K562 (cell line): ENCODE results near the gene CUX1. TPM values are rescaled to one million over a fixed set of nuclear protein-coding genes. Genes with fewer than 3 reads are reported as not detected.
A peak's percentile ranks its signal among the peaks of the same experiment; 100 is the strongest.

Experiments used
- ATAC-seq: fragments of 200-7000 bp; cut with Tn5 transposase; 3 replicates; pipeline ENCODE4 v1.9.1; 2020; ENCODE audit warnings: moderate library complexity
- BruUV-seq: library from RNA; stranded (reverse); fragments of 400-500 nt; replicated peaks from 2 replicates; lab custom pipeline; 2021; lab: Mats Ljungman, UMichigan
- CTCF ChIA-PET: fragments of 300-600 bp; formaldehyde crosslinking; extraction: SDS; loops from one replicate; lab custom pipeline; 2021; ENCODE audit warnings: low intra/inter-chr PET ratio; lab: Yijun Ruan, JAX
- POLR2A ChIA-PET: fragments of 300-600, 350-650 bp; sonication (Branson Sonifier 250); formaldehyde crosslinking; extraction: SDS; loops from one replicate; lab custom pipeline; 2021; ENCODE audit warnings: antibody characterized with exemption, inconsistent platforms; lab: Yijun Ruan, JAX
- DNase-seq, 4 experiments: peaks; one replicate each; pipeline versions ENCODE4 v3.0.0 to v3.0.0-alpha.2; 2011 to 2018; ENCODE audit warnings: low spot score in 3 of 4, mixed read lengths in 3 of 4; ENCODE audit errors: extremely low read depth in 1 of 4
- FAIRE-seq: peaks from 2 replicates; lab custom pipeline; 2011; peaks lifted over from hg19 to GRCh38; lab: Jason Lieb, UNC
- H2AFZ ChIP-seq: 2 replicates; pipeline ENCODE4 v1.6.0; 2011; ENCODE audit warnings: low read depth, low read length, control low read depth, inconsistent platforms
- H3K27ac ChIP-seq: fragments of 200-600 bp; 3 replicates; pipeline ENCODE4 v1.8.0; 2011; ENCODE audit warnings: low read depth, mild to moderate bottlenecking, control low read depth, inconsistent platforms, low read length, moderate library complexity, mixed read lengths; ENCODE audit errors: extremely low read depth
- H3K27me3 ChIP-seq, 2 experiments: fragments of 300-600 bp in 1 of 2; 2 replicates in 1 of 2; 3 replicates in 1 of 2; pipeline versions ENCODE4 v1.6.0 to v1.8.0; 2011; ENCODE audit warnings: inconsistent platforms in 2 of 2, low read length in 2 of 2, mild to moderate bottlenecking in 1 of 2, mixed read lengths in 1 of 2, moderate library complexity in 1 of 2; ENCODE audit not compliant: control insufficient read depth in 2 of 2, insufficient read depth in 2 of 2
- H3K36me3 ChIP-seq: fragments of 300-600 bp; 3 replicates; pipeline ENCODE4 v1.8.0; 2011; ENCODE audit warnings: mild to moderate bottlenecking, low read length, inconsistent platforms; ENCODE audit not compliant: control insufficient read depth, insufficient read depth
- H3K4me1 ChIP-seq, 2 experiments: fragments of 200-600 bp in 1 of 2; replicated peaks in 1 of 2; 2 replicates in 1 of 2; 3 replicates in 1 of 2; pipeline versions ENCODE4 v1.5.1 to v1.8.0; 2011; ENCODE audit warnings: inconsistent platforms in 2 of 2, low read length in 2 of 2, mild to moderate bottlenecking in 1 of 2, mixed read lengths in 1 of 2, moderate library complexity in 1 of 2; ENCODE audit not compliant: control insufficient read depth in 2 of 2, insufficient read depth in 2 of 2
- H3K4me2 ChIP-seq: 2 replicates; pipeline ENCODE4 v1.6.1; 2011; ENCODE audit warnings: low read length, control low read depth, inconsistent platforms, mixed read lengths; ENCODE audit not compliant: insufficient read depth
- H3K4me3 ChIP-seq: fragments of 200-600 bp; sonication (generic), shearing (Covaris generic); 2 replicates; pipeline ENCODE4 v1.5.1; 2016; ENCODE audit warnings: control low read depth, inconsistent platforms
- H3K79me2 ChIP-seq: fragments of 200-600 bp; 3 replicates; pipeline ENCODE4 v1.8.0; 2011; ENCODE audit warnings: low read length, inconsistent platforms; ENCODE audit not compliant: control insufficient read depth, insufficient read depth
- H3K9ac ChIP-seq, 2 experiments: 2 replicates each; pipeline versions ENCODE4 v1.6.0 to v1.6.1; 2011; ENCODE audit warnings: low read depth in 2 of 2, low read length in 2 of 2, control low read depth in 1 of 2, inconsistent platforms in 1 of 2, mild to moderate bottlenecking in 1 of 2, mixed read lengths in 1 of 2; ENCODE audit not compliant: insufficient read depth in 1 of 2
- H3K9me1 ChIP-seq: one replicate; pipeline ENCODE4 v1.6.0; 2011; ENCODE audit warnings: inconsistent platforms, mild to moderate bottlenecking, low read length, moderate library complexity; ENCODE audit not compliant: control insufficient read depth, insufficient read depth
- H3K9me3 ChIP-seq: replicated peaks from 2 replicates; pipeline ENCODE4 v1.5.1; 2011; ENCODE audit warnings: low read depth, low read length, inconsistent platforms; ENCODE audit not compliant: control insufficient read depth, insufficient read depth
- H4K20me1 ChIP-seq: replicated peaks from 2 replicates; pipeline ENCODE4 v1.6.1; 2011; ENCODE audit warnings: low read length, inconsistent platforms, mixed read lengths; ENCODE audit not compliant: control insufficient read depth, insufficient read depth
- BRCA1 ChIP-seq, 2 experiments: fragments of 450-650 bp in 1 of 2; sonication (generic) in 1 of 2; formaldehyde crosslinking in 1 of 2; IDR thresholded peaks; 2 replicates each; pipeline versions ENCODE4 v1.5.0 to v1.6.1; 2017 to 2020; ENCODE audit warnings: mild to moderate bottlenecking in 1 of 2, missing genetic modification reagents in 1 of 2
- E2F3 ChIP-seq: fragments of 250-450 bp; sonication (Bioruptor Pico); IDR thresholded peaks from 2 replicates; pipeline ENCODE4 v1.4.0; 2020; ENCODE audit warnings: mild to moderate bottlenecking
- EGR1 ChIP-seq: fragments of 450-650 bp; conservative IDR thresholded peaks from 2 replicates; pipeline ENCODE4 v1.6.1; 2017; ENCODE audit warnings: mild to moderate bottlenecking
- ILK ChIP-seq: fragments of 450-650 bp; IDR thresholded peaks from 2 replicates; pipeline ENCODE4 v1.6.1; 2016; ENCODE audit warnings: missing genetic modification characterization, low read depth, mild to moderate bottlenecking, missing compliant biosample characterization, moderate library complexity, borderline replicate concordance
- POLR3G ChIP-seq: IDR thresholded peaks from 2 replicates; pipeline ENCODE4 v1.6.1; 2011; ENCODE audit not compliant: insufficient read length, insufficient replicate concordance; ENCODE audit errors: extremely low read depth
- SMARCC2 ChIP-seq: fragments of 450-650 bp; IDR thresholded peaks from 2 replicates; pipeline ENCODE4 v1.6.1; 2017; ENCODE audit warnings: antibody characterized with exemption, moderate library complexity, mild to moderate bottlenecking, low read depth
- TBL1XR1 ChIP-seq, 2 experiments: IDR thresholded peaks; 2 replicates each; pipeline ENCODE4 v1.6.1; 2012; ENCODE audit warnings: improper control_type of control experiment in 2 of 2, low read length in 2 of 2, mild to moderate bottlenecking in 1 of 2
- THAP7 ChIP-seq: fragments of 250-450 bp; sonication (Bioruptor Pico); IDR thresholded peaks from 2 replicates; pipeline ENCODE4 v1.5.0; 2021
- ZNF197 ChIP-seq: fragments of 200-800 bp; sonication (Bioruptor generic); IDR thresholded peaks from 2 replicates; pipeline ENCODE4 v1.6.1; 2016; ENCODE audit warnings: low read depth, missing genetic modification characterization, missing compliant biosample characterization
- ZNF408 ChIP-seq: fragments of 250-450 bp; sonication (Bioruptor Pico); IDR thresholded peaks from 2 replicates; pipeline ENCODE4 v1.4.0; 2020; ENCODE audit warnings: low read depth, mild to moderate bottlenecking, moderate library complexity
- ZNF584 ChIP-seq: fragments of 200-800 bp; sonication (Bioruptor generic); IDR thresholded peaks from 2 replicates; pipeline ENCODE4 v1.6.1; 2016; ENCODE audit warnings: low read depth, mild to moderate bottlenecking, missing genetic modification characterization, missing compliant biosample characterization
- ZNF75A ChIP-seq: fragments of 450-650 bp; formaldehyde crosslinking; IDR thresholded peaks from 2 replicates; pipeline ENCODE4 v1.4.0; 2020; ENCODE audit warnings: mild to moderate bottlenecking
- ZNF77 ChIP-seq: fragments of 250-450 bp; sonication (Bioruptor Pico); IDR thresholded peaks from 2 replicates; pipeline ENCODE4 v1.5.0; 2020
- WGBS: fragments of 100-300 bp; shearing (Covaris generic); methylation state at CpG from one replicate; pipeline ENCODE4 v1.1.6; 2016; ENCODE audit warnings: low coverage, mixed read lengths; ENCODE audit not compliant: insufficient coverage; ENCODE audit errors: missing lambda C conversion rate; 5-methylcytosine and 5-hydroxymethylcytosine counted together
- in situ Hi-C: fragments of 300-500 bp; cut with MboI; formaldehyde crosslinking; loops from 4 replicates; pipeline ENCODE4 v1.15.0; 2018; ENCODE audit warnings: inconsistent platforms, mixed read lengths
- intact Hi-C: fragments of 100-400 bp; cut with micrococcal nuclease; formaldehyde crosslinking; loops from 2 replicates; pipeline ENCODE4 v1.14.2; 2022
- polyA plus RNA-seq, 8 experiments: library from polyadenylated mRNA; depleted of rRNA in 4 of 8; stranded (reverse) in 5 of 8; unstranded in 3 of 8; fragments of >200 nt; fragmentation: Nextera tagmentation in 2 of 8; fragmentation: Illumina TruSeq in 1 of 8; extraction: Ambion mirVana in 2 of 8; extraction: Trizol in 1 of 8; gene quantifications; 2 replicates each; pipeline versions ENCODE4 v1.2.1 to v1.2.3, GENCODE V29; 2011 to 2014; ENCODE audit warnings: inconsistent platforms in 1 of 8, missing spikeins in 1 of 8
- total RNA-seq, 7 experiments: library from RNA; depleted of rRNA in 6 of 7; stranded (reverse); fragments of >200 nt in 6 of 7; fragmentation: Illumina TruSeq in 2 of 7; extraction: Trizol in 2 of 7; gene quantifications; 2 replicates each; pipeline versions ENCODE4 v1.2.1 to v1.2.3, GENCODE V29; 2011 to 2021; ENCODE audit warnings: low replicate concordance in 1 of 7
- TF ChIP-seq, protein P1 (sequence below): fragments of 150-350 bp; IDR thresholded peaks from 2 replicates; pipeline ENCODE4 v1.6.1; 2014; ENCODE audit warnings: low read depth, mild to moderate bottlenecking, low read length, borderline replicate concordance

CUX1 gene
- total and polyA plus RNA-seq, 9 of the 15 experiments (the other 6 are each of a cell fraction or from before 2014, with no cell fraction given), result 3.6 to 55.3 (median 25.2) TPM

DNA sequence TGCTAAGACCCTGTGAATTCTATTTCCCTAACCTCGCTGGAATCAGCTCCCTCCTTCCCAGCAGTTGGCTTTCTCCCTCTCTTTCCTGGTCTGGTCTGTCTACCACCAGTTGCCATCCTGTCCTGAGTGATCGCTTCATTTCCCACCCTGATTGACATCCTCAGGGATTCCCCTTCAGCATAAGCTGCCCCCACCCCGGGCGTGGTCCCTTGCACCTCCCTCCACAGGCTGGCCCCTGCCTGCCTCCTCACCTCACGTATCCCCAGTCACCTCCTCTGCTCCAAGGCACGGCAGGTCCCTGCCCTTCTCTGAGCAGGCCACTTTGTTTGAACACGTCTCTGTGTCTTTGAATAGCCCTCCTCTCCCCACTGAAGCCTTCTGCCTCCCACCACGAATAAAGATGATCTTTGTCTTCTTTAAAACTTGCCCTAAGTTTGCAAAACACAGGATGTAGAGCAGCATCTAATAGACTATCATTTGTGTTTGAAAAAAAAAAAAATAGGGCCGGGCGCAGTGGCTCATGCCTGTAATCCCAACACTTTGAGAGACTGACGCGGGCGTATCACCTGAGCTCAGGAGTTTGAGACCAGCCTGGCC lies 233.5 kb downstream of the CUX1 start:
- H3K9me1 ChIP-seq, result no peaks in the 10 kb centered on the region
- POLR2A ChIA-PET, result interaction anchor here (1.0 to 1.5 kb wide), 3 partner anchors 9 to 29 kb away, joined by 3 read pairs; no protein-coding TSS in a partner anchor
- no peak overlapping the region for H3K4me2 ChIP-seq
- TF ChIP-seq SMARCC2 (no peak), BRCA1 (IDR thresholded peaks at IDR 0.05) (no peak), BRCA1 (CRISPR knock-in tag; IDR thresholded peaks at IDR 0.05) (no peak), ILK (tag) (no peak), POLR3G (no peak), ZNF75A (no peak), ZNF197 (CRISPR knock-in tag) (no peak), ZNF584 (no peak), E2F3 (no peak), THAP7 (CRISPR knock-in tag) (no peak), ZNF77 (CRISPR knock-in tag) (no peak), ZNF408 (no peak), TBL1XR1 (IDR thresholded peaks at IDR 0.05; ENCODE audit: low read length in 2 of 2) (no peak), EGR1 (no peak)
- TF ChIP-seq, protein P1, sequence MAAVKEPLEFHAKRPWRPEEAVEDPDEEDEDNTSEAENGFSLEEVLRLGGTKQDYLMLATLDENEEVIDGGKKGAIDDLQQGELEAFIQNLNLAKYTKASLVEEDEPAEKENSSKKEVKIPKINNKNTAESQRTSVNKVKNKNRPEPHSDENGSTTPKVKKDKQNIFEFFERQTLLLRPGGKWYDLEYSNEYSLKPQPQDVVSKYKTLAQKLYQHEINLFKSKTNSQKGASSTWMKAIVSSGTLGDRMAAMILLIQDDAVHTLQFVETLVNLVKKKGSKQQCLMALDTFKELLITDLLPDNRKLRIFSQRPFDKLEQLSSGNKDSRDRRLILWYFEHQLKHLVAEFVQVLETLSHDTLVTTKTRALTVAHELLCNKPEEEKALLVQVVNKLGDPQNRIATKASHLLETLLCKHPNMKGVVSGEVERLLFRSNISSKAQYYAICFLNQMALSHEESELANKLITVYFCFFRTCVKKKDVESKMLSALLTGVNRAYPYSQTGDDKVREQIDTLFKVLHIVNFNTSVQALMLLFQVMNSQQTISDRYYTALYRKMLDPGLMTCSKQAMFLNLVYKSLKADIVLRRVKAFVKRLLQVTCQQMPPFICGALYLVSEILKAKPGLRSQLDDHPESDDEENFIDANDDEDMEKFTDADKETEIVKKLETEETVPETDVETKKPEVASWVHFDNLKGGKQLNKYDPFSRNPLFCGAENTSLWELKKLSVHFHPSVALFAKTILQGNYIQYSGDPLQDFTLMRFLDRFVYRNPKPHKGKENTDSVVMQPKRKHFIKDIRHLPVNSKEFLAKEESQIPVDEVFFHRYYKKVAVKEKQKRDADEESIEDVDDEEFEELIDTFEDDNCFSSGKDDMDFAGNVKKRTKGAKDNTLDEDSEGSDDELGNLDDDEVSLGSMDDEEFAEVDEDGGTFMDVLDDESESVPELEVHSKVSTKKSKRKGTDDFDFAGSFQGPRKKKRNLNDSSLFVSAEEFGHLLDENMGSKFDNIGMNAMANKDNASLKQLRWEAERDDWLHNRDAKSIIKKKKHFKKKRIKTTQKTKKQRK, result no peak

More for the DNA sequence above, 233.5 kb downstream of the CUX1 start:
- no peak overlapping the region for H3K27ac ChIP-seq
- 71% methylated on average over 13 of the region's 13 CpGs for WGBS
- no peaks in the 10 kb centered on the region; a peak in 1 of 5 replicates for H3K4me1 ChIP-seq
- H3K79me2 ChIP-seq, result no peaks in the 10 kb centered on the region
- ATAC-seq (no peak; the same call in 2 of the 3 replicates), FAIRE-seq (no peak), DNase-seq (no peak)
- intact Hi-C loops (no loop called here), in situ Hi-C loops (no loop called here)
- peaks cover 4% of the 10 kb centered on the region; the same call in 1 of the 2 replicates for H4K20me1 ChIP-seq
- H3K4me3 ChIP-seq, result no peak overlapping the region
- H2AFZ ChIP-seq, result no peak overlapping the region
- peak overlapping the region in 1 of 2 experiments; percentile 73; a peak in 1 of 4 replicates for H3K9ac ChIP-seq
- no peaks in the 10 kb centered on the region for H3K36me3 ChIP-seq
- H3K9me3 ChIP-seq, result 0 out of 2 replicates have a peak, but pooled peaks cover 4% of the 10 kb centered on the region
- BruUV-seq, result no TSS peak
- H3K27me3 ChIP-seq, result no peaks in the 10 kb centered on the region
- CTCF ChIA-PET, result no interaction called here
